22Rv1 (cell line): ENCODE data around the gene CAPN15.

ENCODE experiments used
- CTCF ChIP-seq: fragments of 450-650 bp; IDR thresholded peaks from 2 replicates; pipeline ENCODE4 v1.5.1; 2017; ENCODE audit warnings: mild to moderate bottlenecking
- ZFX ChIP-seq: fragments of 450-650 bp; IDR thresholded peaks from 2 replicates; pipeline ENCODE4 v1.6.1; 2017; ENCODE audit warnings: antibody characterized with exemption, borderline replicate concordance

DNA sequence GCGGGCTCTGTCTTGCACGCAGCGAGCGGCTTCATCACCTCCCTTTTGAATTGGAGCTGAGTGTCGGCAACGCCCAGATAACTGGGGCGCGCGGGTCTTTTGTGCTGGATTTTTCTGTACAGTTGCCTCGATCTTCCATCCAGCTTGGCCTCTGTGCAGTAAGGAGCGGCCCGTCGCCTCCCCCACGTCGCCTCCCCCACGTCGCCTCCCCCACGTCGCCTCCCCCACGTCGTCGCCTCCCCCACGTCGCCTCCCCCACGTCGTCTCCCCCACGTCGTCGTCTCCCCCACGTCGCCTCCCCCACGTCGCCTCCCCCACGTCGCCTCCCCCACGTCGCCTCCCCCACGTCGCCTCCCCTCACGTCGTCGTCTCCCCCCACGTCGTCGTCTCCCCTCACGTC, 17.0 kb downstream of the CAPN15 start:
- TF ChIP-seq CTCF, result no peak
- TF ChIP-seq ZFX, result no peak
